GM23338 (cell line): ENCODE data around the gene IGSF22. TPM values are rescaled to one million over a fixed set of nuclear protein-coding genes. Genes with fewer than 3 reads are reported as not detected.

Experiments
- ATAC-seq: fragments of 200-7000 bp; cut with Tn5 transposase; 3 replicates; pipeline ENCODE4 v1.9.1; 2020
- DNase-seq: peaks from one replicate; pipeline ENCODE4 v3.0.0-alpha.2; 2015; ENCODE audit warnings: low spot score
- H2AFZ ChIP-seq: fragments of 200-600 bp; sonication (generic); 2 replicates; pipeline ENCODE4 v1.8.0; 2016; ENCODE audit warnings: antibody characterized with exemption, mild to moderate bottlenecking, moderate library complexity
- H3F3A ChIP-seq: fragments of 200-600 bp; sonication (generic); replicated peaks from 2 replicates; pipeline ENCODE4 v1.8.0; 2017; ENCODE audit warnings: antibody characterized with exemption, mixed run types, low read depth
- H3K27ac ChIP-seq: fragments of 200-600 bp; sonication (generic); 2 replicates; pipeline ENCODE4 v1.6.1; 2016; ENCODE audit warnings: low read depth
- H3K27me3 ChIP-seq: fragments of 200-600 bp; sonication (generic); 2 replicates; pipeline ENCODE4 v1.8.0; 2016; ENCODE audit warnings: mild to moderate bottlenecking, mixed run types, moderate library complexity; ENCODE audit not compliant: insufficient read depth
- H3K36me3 ChIP-seq: fragments of 200-600 bp; sonication (generic); 2 replicates; pipeline ENCODE4 v1.8.0; 2016; ENCODE audit warnings: mild to moderate bottlenecking; ENCODE audit not compliant: insufficient read depth
- H3K4me1 ChIP-seq: fragments of 200-600 bp; sonication (generic); 2 replicates; pipeline ENCODE4 v1.8.0; 2016; ENCODE audit warnings: mild to moderate bottlenecking, moderate library complexity; ENCODE audit not compliant: insufficient read depth
- H3K4me2 ChIP-seq: fragments of 200-600 bp; sonication (generic); 2 replicates; pipeline ENCODE4 v1.7.1; 2017; ENCODE audit warnings: mixed run types
- H3K4me3 ChIP-seq: fragments of 200-600 bp; sonication (generic); 2 replicates; pipeline ENCODE4 v1.6.1; 2016; ENCODE audit warnings: mixed run types
- H3K79me2 ChIP-seq: fragments of 200-600 bp; sonication (generic); replicated peaks from 2 replicates; pipeline ENCODE4 v1.8.0; 2017; ENCODE audit warnings: mild to moderate bottlenecking; ENCODE audit not compliant: insufficient read depth
- H3K9me2 ChIP-seq: fragments of 200-600 bp; sonication (generic); 2 replicates; pipeline ENCODE4 v1.8.0; 2017; ENCODE audit not compliant: insufficient read depth
- H4K20me1 ChIP-seq: fragments of 200-600 bp; sonication (generic); replicated peaks from 2 replicates; pipeline ENCODE4 v1.8.0; 2017; ENCODE audit warnings: mild to moderate bottlenecking; ENCODE audit not compliant: insufficient read depth
- H3K27ac Mint-ChIP-seq: 2 replicates; pipeline ENCODE4 v1.8.0; 2020; ENCODE audit warnings: inconsistent platforms, mild to moderate bottlenecking, moderate library complexity, mixed read lengths
- H3K27me3 Mint-ChIP-seq: 3 replicates; pipeline ENCODE4 v1.8.0; 2022; ENCODE audit warnings: low read depth, mild to moderate bottlenecking, moderate library complexity, mixed read lengths, inconsistent platforms; ENCODE audit not compliant: insufficient read depth, poor library complexity
- H3K36me3 Mint-ChIP-seq: 3 replicates; pipeline ENCODE4 v1.8.0; 2021; ENCODE audit warnings: low read depth, mild to moderate bottlenecking, inconsistent platforms, moderate library complexity, mixed read lengths
- H3K4me1 Mint-ChIP-seq: 3 replicates; pipeline ENCODE4 v1.8.0; 2020; ENCODE audit warnings: mild to moderate bottlenecking, inconsistent platforms, mixed read lengths
- H3K4me3 Mint-ChIP-seq: 3 replicates; pipeline ENCODE4 v1.8.0; 2021; ENCODE audit warnings: moderate library complexity, mild to moderate bottlenecking, inconsistent platforms, mixed read lengths
- H3K9me3 Mint-ChIP-seq: 3 replicates; pipeline ENCODE4 v1.8.0; 2020; ENCODE audit warnings: moderate library complexity, mild to moderate bottlenecking, inconsistent platforms, mixed read lengths
- CREB1 ChIP-seq: fragments of 250-450 bp; sonication (Bioruptor Pico); IDR thresholded peaks from 2 replicates; pipeline ENCODE4 v1.5.0; 2020; ENCODE audit warnings: low read depth, mild to moderate bottlenecking, moderate library complexity
- EZH2 ChIP-seq: fragments of 200-600 bp; sonication (generic); IDR thresholded peaks from one replicate; pipeline ENCODE4 v1.8.0; 2017; ENCODE audit warnings: antibody characterized with exemption, mild to moderate bottlenecking, low read depth; ENCODE audit not compliant: unreplicated experiment
- EZH2phosphoT487 ChIP-seq: fragments of 200-600 bp; sonication (generic); IDR thresholded peaks from one replicate; pipeline ENCODE4 v1.8.1; 2018; ENCODE audit warnings: antibody characterized with exemption; ENCODE audit not compliant: unreplicated experiment
- NANOG ChIP-seq: IDR thresholded peaks from 2 replicates; pipeline ENCODE4 v1.6.1; 2016; ENCODE audit warnings: antibody characterized with exemption, borderline replicate concordance
- REST ChIP-seq: IDR thresholded peaks from one replicate; pipeline ENCODE4 v1.6.1; 2018; ENCODE audit warnings: antibody characterized with exemption; ENCODE audit not compliant: unreplicated experiment
- ZNF114 ChIP-seq: fragments of 250-450 bp; sonication (Bioruptor Pico); IDR thresholded peaks from 2 replicates; pipeline ENCODE4 v1.5.0; 2020; ENCODE audit warnings: mild to moderate bottlenecking, moderate library complexity
- ZNF331 ChIP-seq: fragments of 250-450 bp; sonication (Bioruptor Pico); IDR thresholded peaks from 2 replicates; pipeline ENCODE4 v1.5.0; 2020; ENCODE audit warnings: low read depth, mild to moderate bottlenecking, moderate library complexity
- ZNF462 ChIP-seq: fragments of 250-450 bp; sonication (Bioruptor Pico); IDR thresholded peaks from 2 replicates; pipeline ENCODE4 v1.5.0; 2020; ENCODE audit warnings: mild to moderate bottlenecking, moderate library complexity
- polyA plus RNA-seq: library from polyadenylated mRNA; unstranded; fragments of >200 nt; fragmentation: Nextera tagmentation; extraction: Ambion mirVana; gene quantifications from 2 replicates; pipeline ENCODE4 v1.2.1, GENCODE V29; 2016
- total RNA-seq: library from RNA; depleted of rRNA; stranded (reverse); fragments of >200 nt; shearing (Covaris generic); gene quantifications from 2 replicates; pipeline ENCODE4 v1.2.3, GENCODE V29; 2014
- TF ChIP-seq, protein P1 (sequence below): IDR thresholded peaks from 2 replicates; pipeline ENCODE4 v1.6.1; 2016; ENCODE audit warnings: antibody characterized with exemption
- TF ChIP-seq, protein P2 (sequence below), 2 experiments: fragments of 200-600 bp in 1 of 2; sonication (generic) in 1 of 2; conservative IDR thresholded peaks; 2 replicates each; pipeline versions ENCODE4 v1.5.1 to v1.6.1; 2016 to 2017; ENCODE audit warnings: antibody characterized with exemption in 2 of 2, low read depth in 2 of 2, mild to moderate bottlenecking in 2 of 2, moderate library complexity in 1 of 2

Gene IGSF22
- total and polyA plus RNA-seq, 2 experiments from 2014 or later: 0.37 TPM; not detected in 1

DNA sequence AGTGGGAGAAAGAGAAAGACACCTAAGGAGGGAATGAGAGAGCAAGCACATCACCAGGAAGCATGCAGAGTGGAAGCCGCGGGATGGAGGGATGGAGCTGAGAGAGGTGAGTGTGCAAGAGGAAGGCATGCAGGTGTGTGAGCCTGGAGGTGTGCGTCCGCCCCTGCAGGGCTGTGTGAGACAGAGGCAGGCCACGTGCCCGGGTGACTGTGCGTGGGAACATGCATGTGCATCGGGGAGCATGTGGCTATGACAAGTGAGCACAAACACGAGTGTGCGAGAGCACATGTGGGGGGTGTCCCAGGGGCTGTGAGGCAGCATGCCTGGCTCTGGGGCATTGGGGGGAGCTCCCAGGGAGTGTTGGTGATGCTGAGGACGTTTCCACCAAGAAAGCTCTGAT lies 35.8 kb upstream of the IGSF22 start (continued):
- TF ChIP-seq, protein P1, sequence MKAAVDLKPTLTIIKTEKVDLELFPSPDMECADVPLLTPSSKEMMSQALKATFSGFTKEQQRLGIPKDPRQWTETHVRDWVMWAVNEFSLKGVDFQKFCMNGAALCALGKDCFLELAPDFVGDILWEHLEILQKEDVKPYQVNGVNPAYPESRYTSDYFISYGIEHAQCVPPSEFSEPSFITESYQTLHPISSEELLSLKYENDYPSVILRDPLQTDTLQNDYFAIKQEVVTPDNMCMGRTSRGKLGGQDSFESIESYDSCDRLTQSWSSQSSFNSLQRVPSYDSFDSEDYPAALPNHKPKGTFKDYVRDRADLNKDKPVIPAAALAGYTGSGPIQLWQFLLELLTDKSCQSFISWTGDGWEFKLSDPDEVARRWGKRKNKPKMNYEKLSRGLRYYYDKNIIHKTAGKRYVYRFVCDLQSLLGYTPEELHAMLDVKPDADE: no peak
- TF ChIP-seq EZH2 (no peak), REST (no peak), CREB1 (no peak), ZNF114 (CRISPR knock-in tag) (no peak), ZNF331 (CRISPR knock-in tag) (no peak), NANOG (no peak)
- TF ChIP-seq, protein P2, sequence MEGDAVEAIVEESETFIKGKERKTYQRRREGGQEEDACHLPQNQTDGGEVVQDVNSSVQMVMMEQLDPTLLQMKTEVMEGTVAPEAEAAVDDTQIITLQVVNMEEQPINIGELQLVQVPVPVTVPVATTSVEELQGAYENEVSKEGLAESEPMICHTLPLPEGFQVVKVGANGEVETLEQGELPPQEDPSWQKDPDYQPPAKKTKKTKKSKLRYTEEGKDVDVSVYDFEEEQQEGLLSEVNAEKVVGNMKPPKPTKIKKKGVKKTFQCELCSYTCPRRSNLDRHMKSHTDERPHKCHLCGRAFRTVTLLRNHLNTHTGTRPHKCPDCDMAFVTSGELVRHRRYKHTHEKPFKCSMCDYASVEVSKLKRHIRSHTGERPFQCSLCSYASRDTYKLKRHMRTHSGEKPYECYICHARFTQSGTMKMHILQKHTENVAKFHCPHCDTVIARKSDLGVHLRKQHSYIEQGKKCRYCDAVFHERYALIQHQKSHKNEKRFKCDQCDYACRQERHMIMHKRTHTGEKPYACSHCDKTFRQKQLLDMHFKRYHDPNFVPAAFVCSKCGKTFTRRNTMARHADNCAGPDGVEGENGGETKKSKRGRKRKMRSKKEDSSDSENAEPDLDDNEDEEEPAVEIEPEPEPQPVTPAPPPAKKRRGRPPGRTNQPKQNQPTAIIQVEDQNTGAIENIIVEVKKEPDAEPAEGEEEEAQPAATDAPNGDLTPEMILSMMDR (conservative IDR thresholded peaks at IDR 0.05; ENCODE audit: low read depth in 2 of 2): no peak

- H3K4me2 ChIP-seq: no peak overlapping the region
- ATAC-seq: no peak
- no peak overlapping the region for H2AFZ ChIP-seq
- Mint-ChIP-seq H3K27ac (no peak overlapping the region; the same call in 1 of the 2 replicates), H3K9me3 (no peaks in the 10 kb centered on the region), H3K27me3 (peaks cover 5% of the 10 kb centered on the region), H3K4me1 (no peaks in the 10 kb centered on the region), H3K36me3 (no peaks in the 10 kb centered on the region; the same call in 2 of the 3 replicates), H3K4me3 (no peak overlapping the region)
- H3K36me3 ChIP-seq: no peaks in the 10 kb centered on the region
- no peaks in the 10 kb centered on the region for H3K79me2 ChIP-seq
- DNase-seq: no peak
- H3K27ac ChIP-seq: no peak overlapping the region
- H3K4me3 ChIP-seq: no peak overlapping the region
- H3F3A ChIP-seq: no peaks in the 10 kb centered on the region
- H3K27me3 ChIP-seq: no peaks in the 10 kb centered on the region
- no peaks in the 10 kb centered on the region for H4K20me1 ChIP-seq
- no peaks in the 10 kb centered on the region for H3K9me2 ChIP-seq
- H3K4me1 ChIP-seq: no peaks in the 10 kb centered on the region
- TF ChIP-seq EZH2: no peak
- TF ChIP-seq ZNF462 (CRISPR knock-in tag): no peak
- TF ChIP-seq EZH2phosphoT487: no peak
- TF ChIP-seq, protein P2 (conservative IDR thresholded peaks at IDR 0.05; ENCODE audit: low read depth in 2 of 2): no peak
Measured at GRCh38 chr11:18761144-18761543, 35.2 kb upstream of the IGSF22 start.
